Right ventricle myocardium inferior (tissue), 1 donor: ENCODE results near the gene TAGLN2. TPM values are rescaled to one million over a fixed set of nuclear protein-coding genes. Genes with fewer than 3 reads are reported as not detected.

ENCODE experiments used
- ATAC-seq: fragments of 200-7000 bp; cut with Tn5 transposase; one replicate; pipeline ENCODE4 v1.9.1; 2020; ENCODE audit warnings: mild to moderate bottlenecking, moderate library complexity
- DNase-seq: peaks from one replicate; pipeline ENCODE4 v3.0.0; 2021; ENCODE audit errors: missing footprints
- intact Hi-C: fragments of 100-400 bp; cut with DNase I; formaldehyde crosslinking; loops from one replicate; pipeline ENCODE4 v1.11.0; 2022
- long read RNA-seq: library from polyadenylated mRNA; unstranded; transcript quantifications from one replicate; pipeline ENCODE4 v2.0.0, GENCODE V29; 2021
- total RNA-seq: library from RNA; stranded (reverse); fragmentation: NEBNext Ultra II Directional; extraction: Animal tissue kit (Norgen Biotek cat#: 25700); gene quantifications from one replicate; pipeline ENCODE4 v1.2.1, GENCODE V29; 2021
- donor health status: DM: no; HTN: yes; CAD: no; lungs with severe emphysema.

Gene TAGLN2
- total RNA-seq, result 143 TPM
- long read RNA-seq, transcript TAGLN2-203 (5 exons, 1,604 nt), result major isoform, 53 of 64 reads
- long read RNA-seq, partial matches to known transcripts, result 4 of 64 reads
- long read RNA-seq, other reads (novel, unspliced or antisense), result 7 of 64 reads

DNA sequence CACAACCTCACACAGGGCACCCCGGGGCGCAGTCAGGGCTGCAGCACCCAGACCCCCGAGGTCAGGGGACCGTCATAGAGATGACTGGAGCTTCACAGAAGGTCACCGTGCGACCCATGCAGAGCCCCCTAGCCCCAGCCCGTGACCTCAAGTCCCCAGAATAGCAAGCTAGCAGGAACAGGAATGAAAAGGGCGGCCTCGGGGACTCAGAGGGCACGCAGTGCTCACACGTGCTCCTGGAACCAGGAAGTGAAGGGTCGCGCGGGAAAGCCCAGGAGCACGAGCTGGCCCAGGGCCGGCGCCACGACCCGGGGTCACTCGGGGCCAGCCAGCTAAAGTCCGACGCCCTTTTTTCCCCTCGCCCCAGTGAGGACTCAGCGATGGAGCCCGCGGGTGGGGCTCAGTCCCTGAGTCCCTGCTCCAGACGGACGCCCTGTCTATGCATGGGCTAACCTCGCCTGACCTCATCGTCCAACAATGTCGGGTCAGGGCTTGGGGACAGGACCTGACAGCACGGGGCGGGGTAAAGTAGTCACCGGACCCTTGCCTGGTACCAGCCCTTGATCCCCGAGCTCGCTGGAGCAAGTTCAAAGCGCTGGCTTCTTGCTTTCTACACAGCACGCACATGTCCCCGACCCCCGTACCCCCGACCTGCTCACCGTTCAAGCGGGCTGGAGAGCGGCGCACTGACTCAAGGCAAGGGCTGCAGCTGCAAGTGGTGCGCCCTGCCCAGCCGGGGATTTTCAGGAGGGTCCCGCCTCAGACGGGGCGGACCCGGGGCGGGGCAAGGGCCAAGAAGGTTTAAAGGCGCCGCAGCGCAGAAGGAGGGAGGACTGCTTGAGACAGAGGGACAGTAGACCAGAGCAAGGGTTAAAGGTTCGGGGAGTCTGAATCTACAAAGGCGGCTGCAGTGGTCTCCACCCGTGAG lies at the start of gene TAGLN2:
TSS of gene TAGLN2 (minus strand) at position 717 of the 928 bp plus-strand sequence. CDS start 4,998 bp downstream, outside the sequence.
- intact Hi-C loops, result loop anchor here (2.0 to 5.0 kb wide), 2 partner anchors 33 to 70 kb away; no protein-coding TSS in a partner anchor
- DNase-seq (peak; percentile 97), ATAC-seq (peak; percentile 84)

DNA sequence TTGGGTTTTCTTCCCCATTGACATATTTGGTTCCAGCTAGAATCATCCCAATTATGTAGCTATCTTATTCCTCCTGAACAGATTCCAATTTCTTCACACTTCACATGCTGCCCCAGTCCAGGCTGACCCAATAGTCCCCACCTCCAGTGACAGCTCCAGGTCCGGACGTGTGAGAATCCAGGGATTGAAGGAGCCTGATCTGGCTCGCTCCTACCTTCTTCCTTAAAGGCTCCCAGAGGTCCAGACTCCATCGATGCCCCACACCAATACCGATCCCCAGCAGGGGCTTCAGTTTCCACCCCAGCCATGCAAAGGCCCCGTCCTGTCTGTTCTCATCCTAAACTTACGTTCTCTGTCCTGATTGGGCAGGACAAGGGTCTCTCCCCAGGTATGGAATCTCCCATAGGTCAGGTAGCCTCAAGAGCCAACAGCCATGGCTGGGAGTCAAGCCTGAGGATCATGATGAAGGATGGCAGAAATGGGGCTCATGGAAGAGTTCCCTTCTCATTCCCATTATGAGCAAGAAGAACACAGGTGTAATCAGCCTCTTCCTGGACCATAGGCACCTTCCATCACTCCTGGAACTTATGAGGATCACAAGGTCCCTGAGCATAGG lies 49.2 kb upstream of the TAGLN2 start:
- intact Hi-C loops, result no loop called here
- DNase-seq (no peak), ATAC-seq (no peak)

DNA sequence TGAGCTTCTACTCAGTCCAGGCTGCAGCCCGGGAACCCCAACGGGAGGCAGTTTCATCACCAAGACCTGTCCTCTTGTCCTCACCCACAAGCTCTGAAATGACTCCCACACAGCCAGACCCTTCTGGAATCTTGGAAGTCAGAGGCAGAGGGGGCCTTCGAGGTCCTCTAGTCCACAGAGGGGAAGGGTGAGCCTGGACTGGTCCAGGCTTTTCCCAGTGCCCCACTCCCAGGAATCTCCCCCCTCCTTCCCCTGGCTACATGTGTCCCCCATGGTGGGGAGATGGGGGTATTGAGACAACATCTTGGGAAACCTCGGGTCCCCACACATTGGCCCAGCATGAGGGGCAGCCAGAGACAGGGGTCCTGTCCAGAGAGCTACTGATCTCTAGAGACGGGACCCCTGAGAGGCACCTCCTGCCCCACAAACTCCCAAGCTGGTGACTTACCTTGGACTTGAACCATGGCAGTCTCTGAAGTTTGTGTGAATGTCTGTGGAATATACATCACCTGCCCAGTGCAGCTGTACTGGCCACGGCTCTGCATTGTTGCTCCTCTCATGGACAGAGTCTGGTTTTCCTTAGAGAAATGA lies 48.1 kb upstream of the TAGLN2 start:
- intact Hi-C loops, result no loop called here
- no peak for DNase-seq
- no peak for ATAC-seq

DNA sequence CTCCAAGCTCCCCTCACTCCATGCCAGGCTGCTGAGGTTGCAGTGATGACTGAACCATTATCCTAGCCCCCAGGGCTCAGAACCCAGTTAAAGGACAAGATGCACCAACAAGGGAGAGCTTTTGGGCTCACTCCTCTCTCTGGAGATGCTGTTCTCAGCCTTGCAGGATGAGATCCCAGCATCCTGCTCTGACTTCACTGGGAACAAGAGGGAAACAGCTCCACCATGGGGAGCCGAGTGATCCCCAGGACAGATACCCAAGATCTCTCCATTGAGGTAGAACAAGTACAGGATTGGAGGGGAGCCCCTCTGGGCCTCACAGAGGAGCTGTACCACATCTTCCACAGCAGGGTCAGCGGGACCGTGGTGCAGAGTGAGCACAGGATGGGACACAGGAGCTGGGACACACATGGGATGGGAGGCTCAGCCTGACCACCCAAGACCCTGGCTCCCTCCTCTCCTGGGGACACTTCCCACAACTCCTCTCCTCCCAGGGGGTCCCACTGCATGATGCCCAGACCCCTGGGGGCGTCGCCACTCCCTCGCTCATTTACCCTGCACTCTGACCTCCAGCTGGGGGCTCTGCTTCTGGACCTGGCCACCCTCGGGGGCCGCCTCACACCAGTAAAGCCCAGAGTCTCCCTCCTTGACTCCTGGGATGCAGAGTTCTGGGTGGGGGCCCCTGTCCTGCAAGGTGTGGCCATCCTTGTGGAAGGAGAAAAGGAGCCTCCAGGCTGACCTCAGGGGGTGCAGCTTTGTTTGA lies 47.3 kb upstream of the TAGLN2 start:
- ATAC-seq (no peak), DNase-seq (no peak)
- intact Hi-C loops, result no loop called here

DNA sequence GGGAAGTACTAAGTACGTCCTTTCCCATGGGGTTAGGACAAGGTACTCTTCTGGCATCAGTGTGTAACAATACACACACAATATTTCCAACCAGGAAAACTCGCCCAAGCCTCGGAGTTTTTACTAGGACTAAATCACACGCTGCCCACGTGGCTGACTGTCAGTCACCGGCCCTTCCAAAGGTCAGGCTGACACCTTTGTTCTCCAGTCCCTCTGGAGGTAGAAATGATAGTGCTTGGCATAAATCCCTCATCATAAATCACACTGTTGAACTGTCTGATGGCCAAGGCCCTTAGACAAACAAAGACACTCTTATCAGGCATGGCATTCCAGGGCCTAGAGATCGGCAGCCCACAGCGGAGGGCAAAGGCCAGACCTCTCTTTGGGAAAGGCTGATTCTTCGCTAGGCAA lies 45.6 kb upstream of the TAGLN2 start:
- ATAC-seq (peak; percentile 32), DNase-seq (no peak)
- intact Hi-C loops, result no loop called here

DNA sequence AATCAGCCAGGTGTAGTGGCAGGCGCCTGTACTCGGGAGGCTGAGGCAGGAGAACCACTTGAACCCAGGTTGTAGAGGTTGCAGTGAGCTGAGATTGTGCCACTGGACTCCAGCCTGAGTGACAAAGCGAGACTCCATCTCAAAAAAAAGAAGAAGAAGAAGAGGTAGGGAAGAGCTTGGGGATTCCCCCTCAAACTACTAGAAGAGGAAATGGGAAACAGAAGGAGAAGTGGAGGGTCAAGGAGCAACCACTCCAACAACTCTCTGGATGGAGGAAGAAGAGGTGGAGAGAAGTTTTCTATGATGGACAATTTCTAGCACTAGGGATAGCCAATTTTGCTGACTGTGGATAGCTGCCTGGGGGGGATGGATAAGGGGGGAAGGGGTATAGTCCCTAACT lies 43.6 kb upstream of the TAGLN2 start:
- ATAC-seq (no peak), DNase-seq (no peak)
- intact Hi-C loops, result no loop called here

DNA sequence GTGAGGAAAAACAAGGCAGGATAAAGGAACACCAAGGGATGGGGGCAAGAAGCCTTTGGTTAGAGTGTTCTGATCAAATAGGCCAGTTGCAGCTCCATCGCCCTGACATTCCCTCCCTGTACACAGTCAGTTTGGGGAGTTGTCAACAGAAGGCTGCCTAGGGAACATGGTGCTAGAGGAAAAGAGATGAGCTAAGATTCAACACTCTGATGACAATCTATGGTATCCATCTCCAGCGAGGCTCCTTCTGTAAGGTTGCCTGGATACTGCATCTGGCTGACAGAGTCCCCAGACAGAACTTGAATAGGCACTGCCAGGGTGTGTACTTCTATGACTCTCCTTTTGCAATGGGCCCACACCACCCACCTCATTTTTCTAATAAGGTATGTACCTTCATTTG lies 40.0 kb upstream of the TAGLN2 start:
- intact Hi-C loops, result no loop called here
- DNase-seq (no peak), ATAC-seq (no peak)

DNA sequence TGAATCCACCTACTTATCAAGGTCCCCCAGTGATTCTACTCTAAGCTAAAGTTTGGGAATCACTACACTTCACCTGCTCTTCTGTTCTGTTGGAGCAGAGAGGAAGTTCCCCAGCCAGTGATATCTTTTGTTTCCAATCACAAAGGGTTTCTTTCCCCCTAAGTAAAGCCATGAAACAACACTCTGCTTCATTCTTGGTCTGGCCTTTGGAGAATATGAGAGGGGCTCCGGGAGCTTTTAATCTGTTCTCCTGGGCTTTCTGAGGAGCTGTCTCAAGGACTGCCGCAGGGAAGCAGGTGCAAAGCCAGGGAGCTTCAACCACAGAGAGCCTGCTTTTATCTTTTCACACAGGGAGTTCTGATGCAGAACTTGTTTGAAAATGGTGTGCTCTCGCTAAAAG lies 38.8 kb upstream of the TAGLN2 start:
- ATAC-seq (no peak), DNase-seq (no peak)
- intact Hi-C loops, result no loop called here

DNA sequence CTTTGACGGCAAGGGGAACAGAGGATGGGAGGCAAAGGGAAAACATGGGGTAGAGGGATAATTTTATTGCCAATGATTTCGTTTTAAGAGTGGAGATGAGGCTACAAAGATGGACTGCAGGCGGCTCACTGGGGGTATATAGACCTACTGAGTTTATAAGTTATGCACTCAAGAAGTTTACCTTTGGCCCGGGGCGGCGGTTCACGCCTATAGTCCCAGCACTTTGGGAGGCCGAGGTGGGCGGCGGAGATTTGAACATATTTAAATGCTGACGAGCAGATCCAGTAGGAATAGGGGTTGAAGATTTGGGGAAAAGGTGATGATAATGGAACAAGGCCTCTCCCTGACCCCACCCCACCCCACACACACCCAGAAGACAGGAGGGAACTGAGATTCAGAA lies 36.9 kb upstream of the TAGLN2 start:
- intact Hi-C loops, result no loop called here
- no peak for DNase-seq

DNA sequence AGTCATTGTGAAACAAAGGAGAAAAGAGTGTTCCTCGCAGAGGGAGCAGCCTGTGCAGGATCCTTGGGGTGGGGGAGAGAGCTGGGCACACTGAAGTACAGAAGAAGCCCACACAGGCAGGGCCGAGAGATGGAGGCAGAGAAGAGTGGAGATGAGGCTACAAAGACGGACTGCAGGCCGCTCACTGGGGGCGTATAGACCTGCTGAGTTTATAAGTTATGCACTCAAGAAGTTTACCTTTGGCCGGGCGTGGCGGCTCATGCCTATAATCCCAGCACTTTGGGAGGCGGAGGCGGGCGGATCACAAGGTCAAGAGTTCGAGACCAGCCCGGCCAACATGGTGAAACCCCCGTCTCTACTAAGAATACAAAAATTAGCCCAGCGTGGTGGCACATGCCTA lies 36.3 kb upstream of the TAGLN2 start:
- intact Hi-C loops, result no loop called here
- DNase-seq (no peak), ATAC-seq (no peak)

More for the DNA sequence above, 36.9 kb upstream of the TAGLN2 start:
- ATAC-seq, result no peak

DNA sequence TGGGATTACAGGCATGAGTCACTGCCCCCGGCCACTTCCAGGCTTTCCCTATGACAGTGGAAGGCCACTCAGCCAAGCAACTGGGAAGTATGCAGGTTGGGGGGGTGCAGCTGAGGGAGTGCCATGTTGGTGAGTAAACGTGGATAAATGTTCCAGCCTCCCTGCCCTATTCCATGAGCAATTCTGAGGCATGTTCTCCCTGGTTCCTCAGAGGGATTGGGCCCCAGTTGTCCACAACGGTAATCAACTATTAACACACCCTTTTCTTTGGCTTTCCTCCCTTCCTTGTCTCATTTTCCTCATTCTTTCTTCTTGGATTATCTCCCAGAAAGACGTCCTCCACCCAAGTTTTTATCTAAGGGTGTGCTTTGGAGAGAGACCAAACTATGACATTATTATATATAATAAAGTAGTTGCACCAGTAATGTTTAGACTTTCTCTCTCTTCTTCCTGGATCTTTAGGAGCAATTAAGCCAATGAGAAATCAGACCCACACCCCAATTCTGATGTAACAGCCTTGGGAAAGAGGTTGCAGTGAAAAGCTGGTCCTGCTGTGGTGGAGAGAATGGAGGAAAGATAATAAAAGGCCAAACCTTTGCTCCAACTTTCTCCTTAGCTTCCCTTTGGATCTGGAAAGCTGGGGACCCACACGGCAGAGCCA lies 35.5 kb upstream of the TAGLN2 start:
- peak; percentile 90 for ATAC-seq
- intact Hi-C loops, result no loop called here

DNA sequence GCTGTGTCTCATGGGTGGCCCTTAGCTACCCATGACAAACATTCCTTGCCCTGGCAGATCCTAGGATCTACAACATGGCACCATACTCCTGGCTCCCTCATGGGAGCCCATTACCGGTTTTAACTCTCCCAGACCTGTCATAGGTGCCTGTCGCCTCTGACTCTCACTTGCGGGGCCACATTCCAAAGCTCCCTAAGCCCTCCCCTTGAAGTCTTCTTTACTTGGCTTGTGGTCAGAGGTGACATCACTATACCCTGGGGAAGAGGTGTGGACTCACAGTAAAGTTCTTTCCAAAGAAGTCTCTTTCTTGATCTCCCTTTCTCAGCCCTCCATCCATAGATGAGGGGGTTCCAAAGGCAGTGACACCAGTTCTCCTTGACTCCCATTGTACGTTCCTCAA lies 34.1 kb upstream of the TAGLN2 start:
- ATAC-seq (peak; percentile 11), DNase-seq (no peak)
- intact Hi-C loops, result no loop called here

More for the DNA sequence above, 35.5 kb upstream of the TAGLN2 start:
- no peak for DNase-seq

DNA sequence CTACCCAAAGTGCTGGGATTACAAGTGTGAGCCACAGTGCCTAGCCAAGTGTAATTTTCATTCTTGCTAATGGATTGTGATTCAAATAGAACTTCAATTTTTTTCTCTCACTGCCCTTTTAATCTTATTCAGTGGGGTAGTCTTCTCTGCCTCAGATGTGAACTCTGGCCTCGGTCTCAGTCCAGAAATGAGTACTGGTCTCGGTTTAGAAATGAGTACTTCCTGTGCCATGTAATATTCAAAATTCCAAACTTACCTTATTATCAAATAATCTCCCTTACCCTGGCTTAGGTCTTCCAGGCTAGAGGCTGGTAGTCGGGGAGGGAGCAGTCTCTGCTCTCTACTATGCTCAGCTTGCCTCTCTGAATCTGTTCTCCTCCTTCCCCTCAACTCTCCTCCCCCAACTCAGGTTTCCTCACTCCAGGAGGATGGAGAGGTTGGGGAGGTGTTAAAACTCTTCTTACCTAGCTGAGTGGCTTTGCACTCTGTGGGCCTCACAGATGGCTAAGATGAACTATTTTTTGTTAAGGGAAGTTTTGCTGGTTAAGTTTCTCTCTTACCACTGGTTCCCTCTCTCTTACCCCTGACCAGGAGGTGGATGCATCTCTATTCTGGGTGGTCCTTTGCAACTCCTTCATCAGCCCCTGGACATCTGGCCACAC lies 33.5 kb upstream of the TAGLN2 start:
- intact Hi-C loops, result no loop called here

DNA sequence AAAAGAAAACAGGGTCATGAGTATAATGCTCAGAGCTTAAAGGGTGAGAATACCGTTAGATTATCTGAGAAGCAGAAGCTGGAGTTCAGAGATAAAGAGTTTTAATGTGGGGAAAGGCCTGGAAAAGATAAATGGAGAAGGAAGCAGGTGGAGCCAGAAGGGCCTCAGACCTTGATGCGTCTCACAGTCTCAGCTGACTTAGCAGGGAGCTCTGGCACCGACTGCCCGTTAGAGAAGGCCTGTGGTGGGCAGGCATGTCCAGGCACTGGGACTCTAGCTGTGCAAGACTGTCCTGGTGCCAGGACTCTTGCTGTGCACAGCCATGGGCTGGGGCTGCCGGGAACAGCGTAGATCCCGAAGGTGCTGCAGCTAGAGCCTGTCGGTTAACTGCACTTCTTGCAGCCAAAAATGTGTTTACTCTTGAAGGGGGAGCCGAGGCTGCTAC lies 32.5 kb upstream of the TAGLN2 start:
- DNase-seq (no peak), ATAC-seq (no peak)

More for the DNA sequence above, 33.5 kb upstream of the TAGLN2 start:
- ATAC-seq, result no peak
- no peak for DNase-seq

DNA sequence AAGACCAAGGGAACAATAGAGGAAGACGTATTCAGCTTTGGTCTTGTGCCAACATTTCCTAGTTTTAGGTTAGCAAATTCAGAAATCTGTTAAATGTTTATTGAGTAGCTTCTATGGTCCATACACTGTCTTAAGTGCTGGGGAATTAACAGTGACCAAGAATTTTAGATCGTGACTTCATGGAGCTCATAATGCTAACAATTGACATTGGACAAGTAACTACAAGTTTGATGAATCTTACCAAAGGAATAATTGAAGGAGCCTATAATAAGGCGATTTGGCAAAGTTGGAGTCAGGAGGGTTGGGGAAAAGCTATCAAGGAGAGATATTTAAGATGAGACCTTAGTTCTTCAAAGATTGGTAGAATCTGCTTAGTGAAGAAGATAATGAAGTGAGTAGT lies 30.1 kb upstream of the TAGLN2 start:
- DNase-seq, result no peak

More for the DNA sequence above, 32.5 kb upstream of the TAGLN2 start:
- intact Hi-C loops, result no loop called here

DNA sequence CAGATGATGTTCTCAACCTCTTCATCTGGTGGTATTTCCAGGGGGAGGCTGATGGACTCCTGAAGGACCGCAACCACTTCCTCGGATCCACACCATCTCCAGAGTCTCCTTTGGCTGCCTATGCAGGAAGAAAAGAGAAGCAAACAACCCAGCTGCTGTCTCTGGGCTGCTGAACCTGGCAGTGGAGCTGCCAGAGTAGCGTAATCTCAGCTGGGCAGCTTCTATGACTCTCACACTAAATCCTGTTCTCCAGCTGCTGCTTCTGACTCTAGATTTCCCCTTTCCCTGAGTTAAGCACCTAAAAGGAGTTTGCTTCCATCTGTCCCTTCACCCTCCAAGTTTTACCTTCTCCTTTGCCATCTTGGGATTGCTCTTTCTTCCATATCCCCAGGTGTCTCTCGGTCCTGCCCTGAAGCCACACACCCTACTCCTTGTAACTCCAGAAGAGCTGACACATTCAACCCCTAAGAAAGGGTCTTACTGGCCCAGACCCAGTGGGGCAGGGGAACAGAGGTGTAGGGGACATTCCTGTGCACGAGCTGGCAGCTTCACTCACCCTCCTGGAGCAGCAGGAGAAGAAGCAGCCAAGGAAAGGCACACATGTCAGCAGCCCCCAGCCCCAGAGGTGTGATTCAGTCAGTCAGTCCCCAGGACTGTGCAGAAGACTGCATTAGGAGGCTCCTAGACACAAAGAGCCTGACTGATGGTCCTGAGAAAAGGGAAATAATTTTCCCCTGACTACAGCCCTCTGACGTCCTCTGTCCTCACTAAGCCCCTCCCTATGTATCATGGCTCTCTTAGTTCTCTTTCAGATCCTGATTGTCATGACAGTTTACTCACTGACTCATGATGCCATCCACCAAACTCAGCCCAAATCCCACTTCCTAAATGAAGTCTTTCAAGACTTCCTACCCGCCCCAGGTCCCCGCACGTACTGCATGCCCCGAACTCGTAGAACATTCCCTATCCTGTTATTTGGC lies 28.5 kb upstream of the TAGLN2 start, which contains the start of gene SLAMF9:
TSS of gene SLAMF9 (minus strand) at position 702 of the 980 bp plus-strand sequence. CDS start at position 602, 100 bp downstream.
- DNase-seq (no peak), ATAC-seq (no peak)
- intact Hi-C loops, result no loop called here

More for the DNA sequence above, 30.1 kb upstream of the TAGLN2 start:
- no peak for ATAC-seq
- intact Hi-C loops, result no loop called here
